Measurements from ENCODE around the gene HLA-DRB1.

- TF ChIP-seq RARB (CRISPR knock-in tag; IDR thresholded peaks at IDR 0.05), result no peak
- TF ChIP-seq BACH2 (CRISPR knock-in tag; IDR thresholded peaks at IDR 0.05; ENCODE audit: borderline replicate concordance), result no peak
- no peak for TF ChIP-seq PATZ1 (CRISPR knock-in tag; IDR thresholded peaks at IDR 0.05; ENCODE audit: borderline replicate concordance)
Measured at GRCh38 chr6:32576250-32576649, 13.4 kb downstream of the HLA-DRB1 start.

Data from SK-N-SH treated with all-trans-retinoic acid at 6 μM for 48 hours (cell line).